Kidney (tissue), 14 donors: ENCODE data around the gene HOXA2. TPM values are rescaled to one million over a fixed set of nuclear protein-coding genes. Genes with fewer than 3 reads are reported as not detected.

Experiments
- DNase-seq, 5 donors: peaks; one replicate each; pipeline ENCODE4 v3.0.0-alpha.2; 2013 to 2020
- FAIRE-seq: peaks from 2 replicates; lab custom pipeline; 2012; peaks lifted over from hg19 to GRCh38; lab: Jason Lieb, UNC
- H3K27ac ChIP-seq, 2 donors: one replicate each; pipeline ENCODE4 v1.7.0; 2013; ENCODE audit warnings: low read depth in 2 of 2, low read length in 2 of 2, inconsistent platforms in 1 of 2
- H3K27me3 ChIP-seq: one replicate; pipeline ENCODE4 v1.7.1; 2013; ENCODE audit warnings: low read length, inconsistent platforms; ENCODE audit not compliant: control insufficient read depth, insufficient read depth
- H3K36me3 ChIP-seq, 3 donors: one replicate each; pipeline versions ENCODE4 v1.7.0 to v1.7.1; 2013; ENCODE audit warnings: low read length in 3 of 3, control low read depth in 1 of 3, inconsistent platforms in 1 of 3; ENCODE audit not compliant: insufficient read depth in 3 of 3, control insufficient read depth in 2 of 3
- H3K4me1 ChIP-seq, 3 donors: one replicate each; pipeline versions ENCODE4 v1.7.0 to v1.7.1; 2013; ENCODE audit warnings: low read length in 3 of 3, inconsistent platforms in 1 of 3, low read depth in 1 of 3; ENCODE audit not compliant: control insufficient read depth in 2 of 3, insufficient read depth in 2 of 3
- H3K4me3 ChIP-seq, 3 donors: one replicate each; pipeline versions ENCODE4 v1.7.0 to v1.8.1; 2013; ENCODE audit warnings: low read length in 3 of 3, control low read depth in 1 of 3, inconsistent platforms in 1 of 3
- H3K9ac ChIP-seq, 3 donors: one replicate each; pipeline versions ENCODE4 v1.7.0 to v1.7.1; 2013; ENCODE audit warnings: low read length in 3 of 3, control low read depth in 1 of 3, inconsistent platforms in 1 of 3
- H3K9me3 ChIP-seq, 3 donors: one replicate each; pipeline versions ENCODE4 v1.7.0 to v1.7.1; 2013; ENCODE audit warnings: low read length in 3 of 3, control low read depth in 1 of 3, inconsistent platforms in 1 of 3; ENCODE audit not compliant: control insufficient read depth in 2 of 3, insufficient read depth in 1 of 3
- intact Hi-C: fragments of 100-400 bp; cut with DNase I; formaldehyde crosslinking; loops from one replicate; pipeline ENCODE4 v1.11.1; 2022
- polyA plus RNA-seq: library from polyadenylated mRNA; stranded (reverse); fragments of 350-450 nt; fragmentation: Illumina TruSeq; extraction: RNeasy Lipid Tissue Mini Kit (QIAGEN cat#74804); gene quantifications from one replicate; pipeline ENCODE4 v1.2.3, GENCODE V29; 2014; ENCODE audit warnings: low read depth, low replicate concordance; ENCODE audit not compliant: insufficient read depth
- total RNA-seq: library from RNA; stranded (reverse); fragmentation: NEBNext Ultra II Directional; extraction: Animal tissue kit (Norgen Biotek cat#: 25700); gene quantifications from one replicate; pipeline ENCODE4 v1.2.1, GENCODE V29; 2021
- TF ChIP-seq, protein P1 (sequence below): IDR thresholded peaks from 3 replicates; pipeline ENCODE4 v1.5.1; 2012; ENCODE audit warnings: mild to moderate bottlenecking, moderate library complexity, borderline replicate concordance; ENCODE audit not compliant: insufficient read depth; ENCODE audit errors: extremely low read depth
- donor health status: control.
- donor health status: control.
- donor health status: control.
- donor health status: control.
- donor health status: control.
- donor health status: DM: yes; HTN: yes; CAD: no.
- donor health status: Normal renal cell carcinoma (clear cell type).

Gene HOXA2
- total and polyA plus RNA-seq, 2 donors from 2014 or later: 1.3 to 2.9 TPM

DNA sequence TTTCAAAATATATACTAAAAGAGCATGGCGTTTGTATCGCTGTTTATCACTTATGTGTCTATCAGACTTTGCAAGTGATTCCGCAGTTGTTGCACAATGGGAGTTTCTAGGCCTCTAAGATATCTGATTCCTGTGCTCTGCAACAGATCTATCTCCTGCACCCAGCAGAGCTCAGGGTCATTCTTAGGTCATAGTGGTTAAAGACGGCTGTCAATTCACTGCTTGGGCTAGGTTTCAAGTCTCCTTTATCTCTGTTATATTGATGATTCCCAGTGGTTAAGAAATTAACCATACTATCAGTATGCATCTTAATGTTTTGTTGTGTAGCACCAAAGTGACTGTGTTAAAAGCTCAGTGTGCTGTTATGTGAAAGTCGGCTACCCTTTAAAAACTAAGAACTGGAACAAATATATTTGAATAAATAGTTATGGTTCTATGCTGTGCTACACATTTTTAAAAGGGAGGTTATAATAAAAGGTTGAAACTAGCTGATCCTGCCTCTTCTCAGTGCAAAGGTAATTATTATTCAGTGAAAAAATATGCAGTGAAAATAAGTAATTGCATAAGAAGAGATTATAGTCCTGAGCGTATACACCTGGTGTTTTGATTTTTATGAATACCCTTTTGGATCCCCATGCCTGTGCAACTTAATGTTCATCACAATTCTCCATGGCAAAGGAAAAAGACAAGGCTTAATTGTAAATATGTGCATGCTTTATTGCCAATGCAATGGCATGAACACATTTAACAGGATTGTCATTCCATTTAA is 30.7 kb downstream of the HOXA2 start:
- Histone ChIP-seq H3K36me3 (no peaks in the 10 kb centered on the region), H3K4me3 (no peak overlapping the region), H3K9ac (no peak overlapping the region), H3K27me3 (no peaks in the 10 kb centered on the region), H3K9me3 (no peaks in the 10 kb centered on the region), H3K4me1 (no peaks in the 10 kb centered on the region), H3K27ac (no peak overlapping the region)
- intact Hi-C loops: no loop called here
- FAIRE-seq: no peak
- no peak for DNase-seq
- TF ChIP-seq, protein P1, sequence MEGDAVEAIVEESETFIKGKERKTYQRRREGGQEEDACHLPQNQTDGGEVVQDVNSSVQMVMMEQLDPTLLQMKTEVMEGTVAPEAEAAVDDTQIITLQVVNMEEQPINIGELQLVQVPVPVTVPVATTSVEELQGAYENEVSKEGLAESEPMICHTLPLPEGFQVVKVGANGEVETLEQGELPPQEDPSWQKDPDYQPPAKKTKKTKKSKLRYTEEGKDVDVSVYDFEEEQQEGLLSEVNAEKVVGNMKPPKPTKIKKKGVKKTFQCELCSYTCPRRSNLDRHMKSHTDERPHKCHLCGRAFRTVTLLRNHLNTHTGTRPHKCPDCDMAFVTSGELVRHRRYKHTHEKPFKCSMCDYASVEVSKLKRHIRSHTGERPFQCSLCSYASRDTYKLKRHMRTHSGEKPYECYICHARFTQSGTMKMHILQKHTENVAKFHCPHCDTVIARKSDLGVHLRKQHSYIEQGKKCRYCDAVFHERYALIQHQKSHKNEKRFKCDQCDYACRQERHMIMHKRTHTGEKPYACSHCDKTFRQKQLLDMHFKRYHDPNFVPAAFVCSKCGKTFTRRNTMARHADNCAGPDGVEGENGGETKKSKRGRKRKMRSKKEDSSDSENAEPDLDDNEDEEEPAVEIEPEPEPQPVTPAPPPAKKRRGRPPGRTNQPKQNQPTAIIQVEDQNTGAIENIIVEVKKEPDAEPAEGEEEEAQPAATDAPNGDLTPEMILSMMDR: no peak

DNA sequence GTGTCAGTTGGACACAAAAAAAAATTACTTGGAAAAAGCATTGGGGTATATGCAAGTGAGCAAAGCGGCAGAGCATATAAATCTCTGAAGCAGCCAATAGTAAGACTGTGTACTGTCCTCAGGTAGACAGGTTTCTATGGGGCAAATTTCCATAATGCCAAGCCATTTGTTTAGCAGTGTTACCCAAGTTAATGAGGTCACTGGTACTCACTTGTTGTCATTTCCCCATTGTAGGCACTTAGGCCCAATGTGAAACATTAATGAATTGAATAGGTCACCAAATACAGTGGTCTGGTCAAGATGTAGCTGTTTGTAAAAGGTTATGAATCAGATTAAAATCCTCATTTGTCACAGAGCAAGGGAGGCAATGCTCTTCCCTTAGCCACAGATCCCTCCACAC is 34.2 kb downstream of the HOXA2 start:
- DNase-seq (no peak), FAIRE-seq (no peak)
- no peak overlapping the region for H3K4me3 ChIP-seq
- H3K4me1 ChIP-seq: peaks cover 0 to 5% (median 4%) of the 10 kb centered on the region in 3 donors
- no peak overlapping the region for H3K9ac ChIP-seq
- H3K9me3 ChIP-seq: no peaks in the 10 kb centered on the region
- intact Hi-C loops: no loop called here
- no peaks in the 10 kb centered on the region for H3K36me3 ChIP-seq
- H3K27ac ChIP-seq: no peak overlapping the region
- TF ChIP-seq, protein P1: no peak
- no peaks in the 10 kb centered on the region for H3K27me3 ChIP-seq

DNA sequence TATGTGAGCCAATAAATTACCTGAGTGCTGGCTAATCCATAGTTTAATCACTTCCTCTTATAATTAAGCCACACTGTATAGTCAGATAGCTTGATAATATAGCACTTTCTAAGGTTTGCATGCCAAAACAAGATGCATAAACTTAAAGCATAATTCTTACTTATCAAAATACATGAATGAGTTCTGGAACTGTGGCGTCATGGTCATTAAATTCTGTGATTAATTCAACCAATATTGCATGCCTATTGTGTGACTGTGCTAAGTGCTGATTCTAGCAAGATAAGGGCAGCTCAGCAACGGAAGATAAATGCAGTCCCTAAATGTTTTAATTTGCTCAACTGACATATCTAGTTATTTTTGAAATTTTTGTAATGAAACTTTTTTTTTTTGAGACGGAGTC is 36.3 kb downstream of the HOXA2 start:
- Histone ChIP-seq H3K27me3 (no peaks in the 10 kb centered on the region), H3K36me3 (no peaks in the 10 kb centered on the region), H3K9me3 (no peaks in the 10 kb centered on the region), H3K4me1 (peaks cover 0 to 5% (median 4%) of the 10 kb centered on the region in 3 donors), H3K4me3 (no peak overlapping the region), H3K9ac (no peak overlapping the region), H3K27ac (no peak overlapping the region)
- FAIRE-seq (no peak), DNase-seq (no peak)
- TF ChIP-seq, protein P1: no peak
- intact Hi-C loops: no loop called here
